ENCODE measurements around the gene MRPL11.
"Not testable (repeated sequence)": the region's sequence is repeated elsewhere in the genome, so short reads cannot be mapped to it uniquely, and the experiment has no call there.

Gene MRPL11

DNA sequence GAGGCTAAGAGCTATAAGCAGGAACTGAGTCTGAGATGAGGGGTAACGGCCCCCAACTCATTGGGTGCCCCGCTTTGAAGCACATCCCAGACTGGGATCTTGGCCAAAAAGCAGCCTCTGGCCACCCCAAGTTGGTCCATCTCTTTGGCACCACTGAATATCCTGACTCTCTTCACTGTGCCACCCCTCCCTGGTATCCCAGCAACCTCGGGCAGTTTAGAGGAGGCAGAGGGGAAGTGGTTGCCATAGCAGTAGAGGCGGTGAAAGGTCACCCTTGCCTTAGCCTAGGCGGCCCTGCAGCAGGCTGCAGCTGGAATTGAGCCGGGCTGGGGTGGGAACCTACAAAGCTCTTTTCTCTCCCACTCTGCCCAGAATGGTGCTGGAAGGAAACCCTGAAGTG is 29.1 kb upstream of the MRPL11 start:
- Histone ChIP-seq H3K4me2 (peak overlapping the region; percentile 99), H3K9ac (peak overlapping the region; percentile 79), H3K36me3 (peaks cover 32% of the 10 kb centered on the region), H4K20me1 (peaks cover 24% of the 10 kb centered on the region), H3K9me3 (peaks cover 11% of the 10 kb centered on the region), H3K4me1 (peaks cover 41% of the 10 kb centered on the region), H3K4me3 (peak overlapping the region; percentile 80), H3K27ac (no peak overlapping the region), H3K27me3 (no peaks in the 10 kb centered on the region)
- TF ChIP-seq Cebpa-rat (IDR thresholded peaks at IDR 0.05) = no peak

DNA sequence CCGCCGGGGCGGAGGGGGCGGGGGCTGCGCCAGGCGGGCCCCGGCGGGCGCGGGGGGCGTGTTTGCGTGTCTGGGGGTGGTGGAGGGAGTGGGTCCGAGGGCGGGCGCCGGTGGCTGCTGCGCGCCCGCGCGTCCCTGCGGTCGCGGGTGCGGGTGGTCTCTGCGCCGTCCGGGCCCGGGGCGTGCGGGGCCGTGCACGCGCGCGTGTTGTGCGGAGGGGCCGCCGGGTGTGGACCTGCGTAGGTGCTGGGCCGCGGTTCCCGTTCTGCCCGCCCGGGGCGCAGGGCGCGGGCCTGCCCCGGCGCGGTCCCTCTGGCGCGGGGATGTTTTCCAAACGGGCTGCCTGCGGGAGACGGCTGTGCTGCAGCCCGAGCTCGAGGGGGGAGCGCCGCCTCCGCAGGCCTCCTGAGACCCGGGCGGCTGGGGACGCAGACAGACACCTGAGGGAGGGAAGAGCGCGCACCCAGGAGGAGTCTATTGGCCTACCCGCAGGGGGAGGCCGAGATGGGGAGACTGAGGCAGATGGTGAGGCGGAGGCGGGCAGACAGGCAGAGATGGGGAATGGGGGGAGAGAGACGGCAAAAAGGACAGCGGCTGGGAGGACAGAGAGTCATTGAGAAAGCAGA is 28.5 kb upstream of the MRPL11 start:
- Histone ChIP-seq H3K4me2 (peak overlapping the region; percentile 99), H3K4me3 (peak overlapping the region; percentile 80), H4K20me1 (peaks cover 24% of the 10 kb centered on the region), H3K27me3 (no peaks in the 10 kb centered on the region), H3K9me3 (peaks cover 16% of the 10 kb centered on the region), H3K36me3 (peaks cover 25% of the 10 kb centered on the region), H3K27ac (peak overlapping the region; percentile 85), H3K9ac (peak overlapping the region; percentile 79), H3K4me1 (peaks cover 45% of the 10 kb centered on the region)
- no peak for TF ChIP-seq Cebpa-rat (IDR thresholded peaks at IDR 0.05)

DNA sequence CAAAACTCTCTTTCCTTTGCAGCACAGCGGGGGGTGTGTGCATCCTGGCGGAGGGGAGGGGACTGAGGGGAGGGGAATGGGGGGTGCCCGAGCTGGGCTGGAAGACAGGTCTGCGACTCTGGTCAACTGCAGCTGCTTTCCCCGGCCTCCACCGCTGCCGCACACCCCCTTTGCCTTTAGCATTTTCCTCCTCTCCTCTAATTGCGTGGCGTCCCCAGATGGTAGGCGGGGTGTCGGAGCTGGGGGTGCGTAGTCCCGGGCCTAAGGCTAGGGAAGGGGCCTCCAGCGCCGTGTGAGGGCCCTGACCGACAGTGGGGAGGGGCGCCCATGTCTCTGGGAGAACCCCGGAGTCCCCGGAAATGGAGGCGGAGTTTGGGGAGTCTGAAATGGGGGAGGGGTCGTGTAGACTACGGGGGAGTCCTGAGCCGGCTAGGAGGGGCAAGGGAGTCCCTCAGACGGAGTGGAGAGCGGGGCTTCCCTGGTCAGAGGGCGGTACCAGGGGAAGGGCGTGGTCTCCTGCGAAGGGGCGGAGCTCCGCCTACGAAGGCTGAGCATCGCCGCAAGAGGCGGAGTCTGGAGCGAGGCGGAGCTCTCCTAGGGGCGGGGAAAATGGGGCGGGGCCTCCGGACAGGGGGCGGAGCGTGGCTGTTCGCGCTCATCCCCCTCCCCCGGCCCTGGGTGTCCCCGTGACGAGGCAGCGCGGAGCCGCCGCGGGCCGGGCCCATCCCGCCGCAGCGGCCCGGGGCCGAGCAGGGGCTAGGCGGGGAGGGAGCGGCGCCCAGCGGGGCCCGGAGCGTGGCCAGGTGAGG is 27.8 kb upstream of the MRPL11 start, which contains the start of gene PELI3:
TSS of gene PELI3 (plus strand) at position 681 of the 809 bp plus-strand sequence. CDS start 1,224 bp downstream, outside the sequence.
- peak within 1 kb of the TSS; percentile 85 for H3K27ac ChIP-seq
- H3K9me3 ChIP-seq = peaks cover 16% of the 10 kb centered on the region
- H3K36me3 ChIP-seq = peaks cover 18% of the 10 kb centered on the region
- peaks cover 52% of the 10 kb centered on the region for H3K4me1 ChIP-seq
- TF ChIP-seq Cebpa-rat (IDR thresholded peaks at IDR 0.05) = no peak
- peak within 1 kb of the TSS; percentile 80 for H3K4me3 ChIP-seq
- H3K27me3 ChIP-seq = no peaks in the 10 kb centered on the region
- peak within 1 kb of the TSS; percentile 99 for H3K4me2 ChIP-seq
- H4K20me1 ChIP-seq = peaks cover 24% of the 10 kb centered on the region
- peak within 1 kb of the TSS; percentile 79 for H3K9ac ChIP-seq

DNA sequence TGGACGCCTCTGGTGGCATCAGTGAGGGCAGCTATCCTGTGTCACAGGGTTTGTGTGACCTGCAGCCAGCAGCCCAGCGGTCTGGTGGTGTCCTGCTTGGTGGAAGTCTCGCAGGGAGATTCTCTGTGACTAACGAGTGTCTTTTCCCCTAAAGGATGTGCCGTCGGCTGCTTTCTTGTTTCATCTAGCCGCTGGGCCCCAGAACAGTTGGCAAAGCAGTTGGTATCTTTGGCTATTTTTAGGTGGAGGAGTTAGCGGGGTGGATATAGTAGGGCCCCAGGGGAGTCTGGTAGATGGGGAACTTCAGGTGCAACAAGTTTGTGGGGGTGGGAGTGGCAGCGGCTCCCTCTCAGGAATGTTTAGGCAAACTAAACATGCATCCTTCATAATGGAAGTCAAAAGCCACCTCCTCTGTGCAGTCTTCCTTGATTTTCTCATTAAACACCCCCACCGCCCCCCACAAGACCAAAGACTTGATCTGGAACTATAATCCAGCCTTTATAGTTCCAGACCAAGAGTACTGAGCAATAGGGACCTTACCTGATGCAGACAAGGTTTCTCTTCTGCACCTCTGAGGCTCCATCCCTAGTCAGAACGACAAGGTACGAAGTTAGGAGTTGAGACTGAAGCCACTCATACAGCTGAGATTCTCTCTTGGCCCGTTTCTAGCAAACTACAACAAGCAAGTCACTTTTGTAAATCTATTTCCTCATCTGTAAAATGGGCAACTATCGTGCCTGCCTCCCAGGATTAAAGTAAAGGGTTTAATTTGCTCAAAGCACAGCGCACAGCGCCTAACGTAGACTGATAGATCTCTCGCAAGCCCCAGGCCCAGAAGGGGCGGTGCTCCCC is 27.0 kb upstream of the MRPL11 start:
- peak overlapping the region; percentile 80 for H3K4me3 ChIP-seq
- H3K9me3 ChIP-seq = peaks cover 22% of the 10 kb centered on the region
- H3K27me3 ChIP-seq = no peaks in the 10 kb centered on the region
- H4K20me1 ChIP-seq = peaks cover 24% of the 10 kb centered on the region
- H3K4me2 ChIP-seq = peak overlapping the region; percentile 99
- H3K9ac ChIP-seq = peak overlapping the region; percentile 79
- peaks cover 53% of the 10 kb centered on the region for H3K4me1 ChIP-seq
- H3K27ac ChIP-seq = peak overlapping the region; percentile 85
- TF ChIP-seq Cebpa-rat (IDR thresholded peaks at IDR 0.05) = no peak
- H3K36me3 ChIP-seq = peaks cover 10% of the 10 kb centered on the region

DNA sequence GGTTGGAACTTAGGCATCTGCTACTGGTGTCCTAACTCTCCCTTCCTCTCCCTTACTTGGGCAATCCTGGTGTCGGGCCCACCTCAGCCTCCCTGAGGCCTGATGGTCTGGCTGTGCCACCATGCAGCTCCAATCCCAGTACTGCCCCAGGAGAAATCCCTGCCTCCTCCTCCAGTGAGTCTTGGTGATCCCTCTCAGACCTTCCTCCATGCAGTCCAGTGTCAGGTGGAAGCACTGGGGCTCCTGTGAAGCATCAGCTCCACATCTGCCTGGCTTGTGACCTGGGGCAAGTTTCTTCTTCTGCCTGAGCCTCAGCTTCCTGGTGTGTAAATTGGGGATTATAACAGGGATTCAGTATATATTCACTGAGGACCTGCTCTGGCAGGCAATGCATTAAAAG is 26.3 kb upstream of the MRPL11 start:
- Histone ChIP-seq H3K9ac (peak overlapping the region; percentile 79), H4K20me1 (peaks cover 24% of the 10 kb centered on the region), H3K9me3 (peaks cover 22% of the 10 kb centered on the region), H3K4me1 (peaks cover 53% of the 10 kb centered on the region), H3K4me2 (peak overlapping the region; percentile 99), H3K27me3 (no peaks in the 10 kb centered on the region), H3K4me3 (peak overlapping the region; percentile 80), H3K27ac (peak overlapping the region; percentile 85), H3K36me3 (peaks cover 3% of the 10 kb centered on the region)
- no peak for TF ChIP-seq Cebpa-rat (IDR thresholded peaks at IDR 0.05)

DNA sequence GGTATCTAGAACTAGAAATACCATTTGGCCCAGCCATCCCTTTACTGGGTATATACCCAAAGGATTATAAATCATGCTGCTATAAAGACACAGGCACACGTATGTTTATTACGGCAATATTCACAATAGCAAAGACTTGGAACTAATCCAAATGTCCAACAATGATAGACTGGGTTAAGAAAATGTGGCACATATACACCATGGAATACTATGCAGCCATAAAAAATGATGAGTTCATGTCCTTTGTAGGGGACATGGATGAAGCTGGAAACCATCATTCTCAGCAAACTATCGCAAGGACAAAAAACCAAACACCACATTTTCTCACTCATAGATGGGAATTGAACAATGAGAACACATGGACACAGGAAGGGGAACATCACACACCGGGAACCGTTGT is 25.5 kb upstream of the MRPL11 start:
- not testable (repeated sequence) for H3K27ac ChIP-seq, H3K9ac ChIP-seq, H3K4me3 ChIP-seq, H3K36me3 ChIP-seq, H3K27me3 ChIP-seq, H3K4me2 ChIP-seq
- Histone ChIP-seq H3K4me1 (peaks cover 60% of the 10 kb centered on the region), H4K20me1 (peaks cover 20% of the 10 kb centered on the region), H3K9me3 (peaks cover 22% of the 10 kb centered on the region)

DNA sequence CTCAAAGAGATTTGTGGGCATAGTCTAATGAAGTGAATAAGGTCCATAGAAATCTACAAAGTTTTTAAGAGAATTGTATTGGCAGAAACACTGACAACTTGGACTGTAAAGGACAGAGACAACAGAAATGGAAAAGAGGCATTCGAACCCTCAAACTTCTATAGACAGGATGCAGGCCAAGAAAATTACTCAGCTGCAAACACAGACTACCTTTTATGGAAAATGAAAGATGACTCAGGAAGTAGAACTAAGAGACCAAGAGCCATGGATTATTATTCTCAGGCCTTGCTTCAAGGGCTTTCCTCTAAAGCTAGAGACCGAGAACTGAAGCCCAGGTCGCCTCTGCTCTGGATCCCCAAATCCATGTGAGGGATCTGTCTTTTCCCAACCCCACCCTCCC is 24.3 kb upstream of the MRPL11 start:
- Histone ChIP-seq H3K27me3 (no peaks in the 10 kb centered on the region), H4K20me1 (peaks cover 8% of the 10 kb centered on the region), H3K4me2 (no peak overlapping the region), H3K27ac (no peak overlapping the region), H3K9me3 (peaks cover 22% of the 10 kb centered on the region), H3K36me3 (no peaks in the 10 kb centered on the region), H3K4me1 (peaks cover 60% of the 10 kb centered on the region), H3K9ac (no peak overlapping the region), H3K4me3 (no peak overlapping the region)
- no peak for TF ChIP-seq Cebpa-rat (IDR thresholded peaks at IDR 0.05)

DNA sequence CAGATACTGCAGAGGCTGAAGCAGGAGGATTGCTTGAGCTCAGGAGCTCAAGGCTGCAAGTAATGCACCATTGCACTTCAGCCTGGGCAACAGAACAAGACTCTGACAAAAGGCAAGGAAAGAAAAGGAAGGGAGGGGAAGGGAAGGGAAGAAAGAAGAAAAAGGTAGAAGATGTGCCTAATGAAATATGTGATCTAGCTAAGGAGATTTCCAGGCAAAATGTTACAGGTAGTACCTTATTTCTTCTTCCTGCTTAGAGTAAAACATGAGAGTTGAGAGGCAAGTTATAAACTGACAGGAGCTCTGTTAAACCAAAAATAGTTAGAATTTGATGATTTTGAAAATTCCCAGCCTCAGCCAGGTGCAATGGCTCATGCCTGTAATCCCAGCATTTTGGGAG is 23.4 kb upstream of the MRPL11 start:
- peaks cover 61% of the 10 kb centered on the region for H3K4me1 ChIP-seq
- no peak overlapping the region for H3K4me2 ChIP-seq
- H4K20me1 ChIP-seq = no peaks in the 10 kb centered on the region
- no peak overlapping the region for H3K4me3 ChIP-seq
- no peak overlapping the region for H3K27ac ChIP-seq
- TF ChIP-seq Cebpa-rat (IDR thresholded peaks at IDR 0.05) = no peak
- H3K27me3 ChIP-seq = no peaks in the 10 kb centered on the region
- H3K36me3 ChIP-seq = no peaks in the 10 kb centered on the region
- peaks cover 22% of the 10 kb centered on the region for H3K9me3 ChIP-seq
- no peak overlapping the region for H3K9ac ChIP-seq

DNA sequence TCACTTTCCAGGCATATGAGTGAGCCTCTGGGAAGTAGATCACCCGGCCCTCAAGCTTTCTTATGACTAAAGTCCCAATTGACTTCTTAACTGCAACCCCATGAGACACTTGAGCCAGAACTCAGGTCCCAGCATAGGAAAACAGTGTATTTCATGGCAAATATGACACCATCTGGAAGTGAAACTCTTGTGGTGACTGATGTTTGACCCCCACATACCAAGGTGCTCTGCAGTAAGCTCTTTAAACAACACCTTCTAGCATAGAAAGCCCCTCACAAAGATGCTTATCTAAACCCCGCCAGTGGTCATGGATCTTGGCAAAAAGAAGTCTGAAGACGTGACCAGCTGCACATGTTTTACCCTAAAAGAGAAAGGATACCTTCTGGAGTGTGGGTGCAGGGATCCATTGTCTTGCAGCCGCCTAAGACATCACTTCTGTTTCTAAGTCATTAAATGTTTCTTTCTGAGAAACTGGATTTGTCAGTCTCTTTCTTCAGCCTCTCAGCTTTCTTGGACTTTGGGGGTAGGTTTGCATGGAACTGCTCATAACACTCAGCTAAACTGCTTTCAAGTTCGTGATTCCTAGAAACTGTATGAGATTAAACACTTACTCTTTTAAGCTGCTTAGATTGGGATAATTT is 20.6 kb upstream of the MRPL11 start:
- H3K36me3 ChIP-seq = no peaks in the 10 kb centered on the region
- H3K9ac ChIP-seq = no peak overlapping the region
- peak overlapping the region; percentile 44 for H3K27ac ChIP-seq
- H3K4me2 ChIP-seq = peak overlapping the region; percentile 57
- no peaks in the 10 kb centered on the region for H4K20me1 ChIP-seq
- H3K4me3 ChIP-seq = no peak overlapping the region
- no peak for TF ChIP-seq Cebpa-rat (IDR thresholded peaks at IDR 0.05)
- peaks cover 22% of the 10 kb centered on the region for H3K9me3 ChIP-seq
- H3K4me1 ChIP-seq = peaks cover 52% of the 10 kb centered on the region
- no peaks in the 10 kb centered on the region for H3K27me3 ChIP-seq

All from BLaER1 (cell line).